ENCODE results near the gene SLC25A25.

- TF ChIP-seq EZH2 (IDR thresholded peaks at IDR 0.05) (no peak), FOXP2 (optimal IDR thresholded peaks at IDR 0.05; ENCODE audit: control extremely low read depth, extremely low read length, insufficient read depth) (no peak), POLR2AphosphoS5 (IDR thresholded peaks at IDR 0.05; ENCODE audit: borderline replicate concordance, low read depth, low read length) (no peak)
These were observed 73.6 kb downstream of the SLC25A25 start for GRCh38 chr9:128141604-128142003.
